COR-L47 (cell line): Measurements from ENCODE around the gene S1PR2.
"Not testable (repeated sequence)": the region's sequence is repeated elsewhere in the genome, so short reads cannot be mapped to it uniquely, and the experiment has no call there.

ENCODE experiments used
- DNase-seq: peaks from one replicate; lab custom pipeline; 2025; lab: John Stamatoyannopoulos, UW

S1PR2 gene

GRCh38 chr19:10254244-10254643, 23.1 kb upstream of the S1PR2 start:
- DNase-seq: no peak

GRCh38 chr19:10252707-10253106, 21.6 kb upstream of the S1PR2 start:
- DNase-seq: no peak

GRCh38 chr19:10251792-10252694, 20.9 kb upstream of the S1PR2 start, which contains the start of gene MRPL4:
TSS of gene MRPL4 (plus strand) at chr19:10252214. CDS start at chr19:10252254, 40 bp downstream.
- peak; percentile 98 for DNase-seq

- no peak for DNase-seq
Measured at GRCh38 chr19:10246511-10246910, 15.4 kb upstream of the S1PR2 start.

- no peak for DNase-seq
Measured at GRCh38 chr19:10245189-10245939, 14.2 kb upstream of the S1PR2 start.

GRCh38 chr19:10243606-10244005, 12.5 kb upstream of the S1PR2 start:
- DNase-seq: no peak

- not testable (repeated sequence) for DNase-seq
Measured at GRCh38 chr19:10241826-10242449, 10.8 kb upstream of the S1PR2 start.

GRCh38 chr19:10238172-10238783, 7.1 kb upstream of the S1PR2 start:
- DNase-seq: peak; percentile 88

- DNase-seq: no peak
Measured at GRCh38 chr19:10237702-10238101, 6.6 kb upstream of the S1PR2 start.

- DNase-seq: not testable (repeated sequence)
Measured at GRCh38 chr19:10235409-10235808, 4.3 kb upstream of the S1PR2 start.

GRCh38 chr19:10235003-10235402, 3.9 kb upstream of the S1PR2 start:
- no peak for DNase-seq

- DNase-seq: no peak
Measured at GRCh38 chr19:10233946-10234345, 2.8 kb upstream of the S1PR2 start.

GRCh38 chr19:10231612-10232228, 589 bp upstream of the S1PR2 start:
- DNase-seq: no peak

- DNase-seq: no peak
Measured at GRCh38 chr19:10230173-10230860, 814 bp downstream of the S1PR2 start.

GRCh38 chr19:10228920-10229319, 2.2 kb downstream of the S1PR2 start:
- DNase-seq: peak; percentile 22

- DNase-seq: no peak
Measured at GRCh38 chr19:10228393-10228792, 2.7 kb downstream of the S1PR2 start.

GRCh38 chr19:10227026-10227971, 3.8 kb downstream of the S1PR2 start:
- DNase-seq: no peak

GRCh38 chr19:10226376-10227025, 4.6 kb downstream of the S1PR2 start:
- no peak for DNase-seq

GRCh38 chr19:10226021-10226375, 5.1 kb downstream of the S1PR2 start:
- DNase-seq: no peak
